Skeletal muscle satellite cell (primary cell): ENCODE data around the gene NKX2-2.
A peak's percentile ranks its signal among the peaks of the same experiment; 100 is the strongest.

Experiments
- H3K27me3 ChIP-seq: 2 replicates; pipeline ENCODE4 v1.7.0; 2013; ENCODE audit warnings: low read length; ENCODE audit not compliant: control insufficient read depth, insufficient read depth
- H3K36me3 ChIP-seq: 2 replicates; pipeline ENCODE4 v1.7.0; 2013; ENCODE audit warnings: mild to moderate bottlenecking, control low read depth, low read length; ENCODE audit not compliant: insufficient read depth
- H3K4me1 ChIP-seq: 2 replicates; pipeline ENCODE4 v1.7.0; 2013; ENCODE audit warnings: low read length; ENCODE audit not compliant: control insufficient read depth, insufficient read depth
- H3K4me2 ChIP-seq: 2 replicates; pipeline ENCODE4 v1.7.0; 2013; ENCODE audit warnings: mild to moderate bottlenecking, low read length
- H3K4me3 ChIP-seq: 2 replicates; pipeline ENCODE4 v1.7.0; 2013; ENCODE audit warnings: low read length
- H3K9ac ChIP-seq: 2 replicates; pipeline ENCODE4 v1.7.0; 2013; ENCODE audit warnings: mild to moderate bottlenecking, low read depth, low read length, moderate library complexity
- H3K9me3 ChIP-seq: replicated peaks from 2 replicates; pipeline ENCODE4 v1.7.0; 2013; ENCODE audit warnings: mild to moderate bottlenecking, control low read depth, low read length

NKX2-2 gene

DNA sequence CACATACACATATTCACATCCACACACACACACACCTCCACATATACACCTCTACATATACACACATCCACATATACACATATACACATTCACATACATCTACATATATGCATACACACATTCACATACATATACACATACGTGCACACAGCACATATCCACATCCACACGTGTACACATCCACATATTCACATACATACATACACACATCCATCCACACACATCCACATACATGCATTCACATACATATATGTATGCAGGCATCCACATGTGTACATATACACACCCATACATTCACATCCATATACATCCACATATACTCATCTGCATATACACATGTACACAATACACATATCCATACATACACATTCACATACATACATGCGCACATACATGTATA is 25.6 kb upstream of the NKX2-2 start:
- H3K4me2 ChIP-seq: no peak overlapping the region
- no peaks in the 10 kb centered on the region for H3K9me3 ChIP-seq
- peaks cover 8% of the 10 kb centered on the region for H3K27me3 ChIP-seq
- no peak overlapping the region for H3K9ac ChIP-seq
- H3K36me3 ChIP-seq: no peaks in the 10 kb centered on the region
- H3K4me1 ChIP-seq: no peaks in the 10 kb centered on the region
- no peak overlapping the region for H3K4me3 ChIP-seq

- H3K9ac ChIP-seq: no peak overlapping the region
- no peaks in the 10 kb centered on the region for H3K9me3 ChIP-seq
- H3K4me3 ChIP-seq: no peak overlapping the region
- peaks cover 22% of the 10 kb centered on the region for H3K27me3 ChIP-seq
- H3K4me2 ChIP-seq: no peak overlapping the region
- H3K4me1 ChIP-seq: no peaks in the 10 kb centered on the region
- no peaks in the 10 kb centered on the region for H3K36me3 ChIP-seq
These were observed 21.0 kb upstream of the NKX2-2 start for GRCh38 chr20:21534886-21535285.

- Histone ChIP-seq H3K4me1 (no peaks in the 10 kb centered on the region), H3K36me3 (no peaks in the 10 kb centered on the region), H3K9ac (no peak overlapping the region), H3K4me2 (no peak overlapping the region), H3K9me3 (no peaks in the 10 kb centered on the region), H3K27me3 (peaks cover 22% of the 10 kb centered on the region), H3K4me3 (no peak overlapping the region)
These were observed 20.6 kb upstream of the NKX2-2 start for GRCh38 chr20:21534453-21534852.

DNA sequence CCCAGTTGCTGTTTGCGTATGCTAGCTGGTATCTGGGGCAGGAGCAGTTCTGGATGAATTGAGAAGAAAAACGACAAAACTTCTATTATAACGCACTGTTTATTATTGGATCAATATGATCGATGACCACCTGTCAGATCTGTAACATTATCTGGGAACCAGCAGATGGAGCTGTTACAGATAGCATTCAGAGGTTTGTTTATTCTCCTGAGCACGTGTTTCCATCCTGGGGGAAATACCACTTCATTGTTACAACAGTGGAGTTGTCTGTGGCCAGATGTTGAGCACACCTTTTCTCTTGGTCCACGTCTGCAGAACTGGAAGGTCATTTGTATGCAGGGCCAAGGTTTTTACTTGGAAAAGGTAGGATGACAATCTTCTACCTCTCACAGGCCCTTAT is 16.0 kb upstream of the NKX2-2 start:
- peaks cover 47% of the 10 kb centered on the region for H3K27me3 ChIP-seq
- H3K9me3 ChIP-seq: no peaks in the 10 kb centered on the region
- no peak overlapping the region for H3K4me2 ChIP-seq
- H3K36me3 ChIP-seq: no peaks in the 10 kb centered on the region
- no peaks in the 10 kb centered on the region for H3K4me1 ChIP-seq
- H3K4me3 ChIP-seq: no peak overlapping the region
- H3K9ac ChIP-seq: no peak overlapping the region

DNA sequence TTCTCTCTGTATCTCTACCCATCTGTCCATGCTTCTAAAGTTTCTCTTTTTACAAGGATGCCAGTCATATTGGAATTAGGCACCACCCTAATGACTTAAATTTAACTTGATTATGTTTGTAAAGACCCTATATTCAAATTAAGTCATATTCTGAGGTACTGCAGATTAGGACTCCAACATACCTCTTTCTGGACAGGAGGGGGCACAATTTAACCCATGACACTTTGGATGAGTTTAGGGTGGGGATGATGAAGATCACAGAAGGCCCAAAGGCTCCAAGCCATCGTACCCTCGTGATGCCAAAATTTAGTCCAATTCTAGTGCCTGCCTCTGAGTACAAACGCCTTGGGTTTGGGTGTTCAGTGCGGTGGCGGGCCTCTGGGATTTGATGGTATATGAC is 15.0 kb upstream of the NKX2-2 start:
- Histone ChIP-seq H3K4me1 (no peaks in the 10 kb centered on the region), H3K4me3 (no peak overlapping the region), H3K9ac (no peak overlapping the region), H3K36me3 (no peaks in the 10 kb centered on the region), H3K9me3 (no peaks in the 10 kb centered on the region), H3K4me2 (no peak overlapping the region), H3K27me3 (peaks cover 47% of the 10 kb centered on the region)

GRCh38 chr20:21527908-21528307 is 14.0 kb upstream of the NKX2-2 start:
- H3K4me1 ChIP-seq: no peaks in the 10 kb centered on the region
- no peak overlapping the region for H3K4me3 ChIP-seq
- H3K27me3 ChIP-seq: peaks cover 54% of the 10 kb centered on the region
- no peak overlapping the region for H3K4me2 ChIP-seq
- no peaks in the 10 kb centered on the region for H3K9me3 ChIP-seq
- H3K36me3 ChIP-seq: no peaks in the 10 kb centered on the region
- no peak overlapping the region for H3K9ac ChIP-seq

- no peak overlapping the region for H3K4me3 ChIP-seq
- no peak overlapping the region for H3K4me2 ChIP-seq
- no peaks in the 10 kb centered on the region for H3K4me1 ChIP-seq
- H3K9ac ChIP-seq: no peak overlapping the region
- H3K9me3 ChIP-seq: no peaks in the 10 kb centered on the region
- H3K27me3 ChIP-seq: peaks cover 63% of the 10 kb centered on the region
- no peaks in the 10 kb centered on the region for H3K36me3 ChIP-seq
These were observed 12.9 kb upstream of the NKX2-2 start for GRCh38 chr20:21526776-21527175.

- Histone ChIP-seq H3K4me3 (no peak overlapping the region), H3K4me1 (no peaks in the 10 kb centered on the region), H3K27me3 (peaks cover 87% of the 10 kb centered on the region)
These were observed 10.0 kb upstream of the NKX2-2 start for GRCh38 chr20:21523895-21524294.

DNA sequence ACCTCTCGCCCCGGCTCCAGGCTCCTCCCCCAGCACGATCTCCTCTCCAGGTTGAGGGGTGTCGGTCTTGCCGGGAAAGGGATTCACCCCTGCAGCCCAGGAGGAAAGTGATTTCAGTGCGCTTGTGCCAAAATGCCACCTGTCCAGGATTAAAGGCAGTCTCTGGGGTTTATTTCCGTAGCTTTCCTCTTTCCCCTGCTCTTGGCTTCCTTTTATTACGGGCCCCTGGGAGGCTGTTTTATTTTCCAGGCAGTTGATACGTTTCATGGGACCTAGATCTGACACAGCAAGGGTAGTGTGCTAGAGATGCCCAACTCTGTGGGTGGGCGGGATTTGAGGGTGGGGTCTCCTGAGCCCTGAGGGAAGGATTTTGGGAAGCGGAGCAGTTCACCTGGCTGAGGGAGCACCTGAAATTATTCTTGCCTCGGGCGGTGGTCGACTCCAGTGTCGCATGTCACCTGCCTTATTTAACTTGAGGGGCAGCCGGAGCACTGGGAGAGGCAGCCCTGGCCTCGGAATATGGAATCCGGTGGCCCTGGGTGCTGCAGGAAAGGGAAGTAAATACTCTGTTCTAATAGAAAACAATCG is 9.5 kb upstream of the NKX2-2 start:
- Histone ChIP-seq H3K27me3 (peaks cover 93% of the 10 kb centered on the region), H3K9me3 (no peaks in the 10 kb centered on the region), H3K9ac (no peak overlapping the region), H3K4me2 (no peak overlapping the region), H3K36me3 (no peaks in the 10 kb centered on the region), H3K4me1 (no peaks in the 10 kb centered on the region), H3K4me3 (no peak overlapping the region)

More at GRCh38 chr20:21523895-21524294, 10.0 kb upstream of the NKX2-2 start:
- H3K36me3 ChIP-seq: no peaks in the 10 kb centered on the region
- H3K4me2 ChIP-seq: no peak overlapping the region
- no peak overlapping the region for H3K9ac ChIP-seq
- no peaks in the 10 kb centered on the region for H3K9me3 ChIP-seq

- H3K4me3 ChIP-seq: peak overlapping the region; percentile 30
- no peak overlapping the region for H3K9ac ChIP-seq
- H3K4me2 ChIP-seq: peak overlapping the region; percentile 65
- peaks cover 96% of the 10 kb centered on the region for H3K27me3 ChIP-seq
- H3K4me1 ChIP-seq: no peaks in the 10 kb centered on the region
- H3K9me3 ChIP-seq: no peaks in the 10 kb centered on the region
- H3K36me3 ChIP-seq: no peaks in the 10 kb centered on the region
These were observed 8.8 kb upstream of the NKX2-2 start for GRCh38 chr20:21522481-21523280.

DNA sequence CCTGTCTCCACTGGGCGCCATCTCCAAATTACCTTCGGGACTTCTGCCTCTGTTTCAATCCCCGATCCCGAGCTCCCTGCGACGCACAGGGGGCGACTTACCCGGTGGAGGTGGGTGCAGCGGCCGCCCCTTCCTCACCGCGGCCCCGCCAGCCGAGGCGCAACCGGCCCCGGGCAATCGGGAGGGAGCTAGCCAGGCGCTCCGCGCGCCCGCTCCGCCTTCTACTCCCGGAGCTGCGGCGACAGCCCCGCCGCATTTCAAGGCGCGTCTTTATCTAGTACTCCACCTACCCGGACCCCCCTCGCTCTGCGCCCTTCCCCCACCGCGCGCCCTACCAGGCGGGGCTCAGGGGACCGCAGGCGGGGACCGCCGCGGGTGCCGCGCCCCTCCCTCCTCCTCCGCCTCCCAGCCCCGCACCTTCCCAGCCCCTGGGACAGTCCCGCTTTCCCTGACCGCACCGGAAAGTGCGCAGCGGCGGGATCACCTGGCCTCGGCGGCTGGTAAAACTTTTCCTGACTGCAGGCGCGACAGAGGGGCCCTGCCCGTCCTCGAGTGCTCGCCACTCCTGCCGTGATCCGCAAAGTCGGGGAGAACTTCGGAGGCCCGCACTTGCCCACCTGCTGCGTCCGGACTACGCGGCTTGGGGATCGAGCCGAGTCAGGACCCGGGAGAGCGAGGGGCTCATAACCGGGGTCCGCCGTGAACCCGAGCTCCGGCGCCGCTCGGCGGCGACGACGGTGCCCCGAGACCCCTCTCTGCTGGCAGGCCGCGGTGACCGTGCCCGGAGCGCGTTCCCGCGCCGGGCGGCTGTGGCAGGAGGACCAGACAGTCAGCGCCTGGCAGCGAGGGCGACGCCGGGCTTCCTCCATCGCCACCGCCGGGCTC is 8.0 kb upstream of the NKX2-2 start:
- Histone ChIP-seq H3K4me3 (peak overlapping the region; percentile 30), H3K9me3 (no peaks in the 10 kb centered on the region), H3K36me3 (no peaks in the 10 kb centered on the region), H3K4me2 (peak overlapping the region; percentile 65), H3K27me3 (peaks cover 96% of the 10 kb centered on the region), H3K4me1 (no peaks in the 10 kb centered on the region), H3K9ac (no peak overlapping the region)
